K562 (cell line): Measurements from ENCODE around the gene FAM124A. TPM values are rescaled to one million over a fixed set of nuclear protein-coding genes. Genes with fewer than 3 reads are reported as not detected.

Experiments
- ATAC-seq: fragments of 200-7000 bp; cut with Tn5 transposase; 3 replicates; pipeline ENCODE4 v1.9.1; 2020; ENCODE audit warnings: moderate library complexity
- BruUV-seq: library from RNA; stranded (reverse); fragments of 400-500 nt; replicated peaks from 2 replicates; lab custom pipeline; 2021; lab: Mats Ljungman, UMichigan
- CTCF ChIA-PET: fragments of 300-600 bp; formaldehyde crosslinking; extraction: SDS; loops from one replicate; lab custom pipeline; 2021; ENCODE audit warnings: low intra/inter-chr PET ratio; lab: Yijun Ruan, JAX
- POLR2A ChIA-PET: fragments of 300-600, 350-650 bp; sonication (Branson Sonifier 250); formaldehyde crosslinking; extraction: SDS; loops from one replicate; lab custom pipeline; 2021; ENCODE audit warnings: antibody characterized with exemption, inconsistent platforms; lab: Yijun Ruan, JAX
- DNase-seq, 4 experiments: peaks; one replicate each; pipeline versions ENCODE4 v3.0.0 to v3.0.0-alpha.2; 2011 to 2018; ENCODE audit warnings: low spot score in 3 of 4, mixed read lengths in 3 of 4; ENCODE audit errors: extremely low read depth in 1 of 4
- FAIRE-seq: peaks from 2 replicates; lab custom pipeline; 2011; peaks lifted over from hg19 to GRCh38; lab: Jason Lieb, UNC
- H2AFZ ChIP-seq: 2 replicates; pipeline ENCODE4 v1.6.0; 2011; ENCODE audit warnings: low read depth, low read length, control low read depth, inconsistent platforms
- H3K27ac ChIP-seq: fragments of 200-600 bp; 3 replicates; pipeline ENCODE4 v1.8.0; 2011; ENCODE audit warnings: low read depth, mild to moderate bottlenecking, control low read depth, inconsistent platforms, low read length, moderate library complexity, mixed read lengths; ENCODE audit errors: extremely low read depth
- H3K27me3 ChIP-seq, 2 experiments: fragments of 300-600 bp in 1 of 2; 2 replicates in 1 of 2; 3 replicates in 1 of 2; pipeline versions ENCODE4 v1.6.0 to v1.8.0; 2011; ENCODE audit warnings: inconsistent platforms in 2 of 2, low read length in 2 of 2, mild to moderate bottlenecking in 1 of 2, mixed read lengths in 1 of 2, moderate library complexity in 1 of 2; ENCODE audit not compliant: control insufficient read depth in 2 of 2, insufficient read depth in 2 of 2
- H3K36me3 ChIP-seq: fragments of 300-600 bp; 3 replicates; pipeline ENCODE4 v1.8.0; 2011; ENCODE audit warnings: mild to moderate bottlenecking, low read length, inconsistent platforms; ENCODE audit not compliant: control insufficient read depth, insufficient read depth
- H3K4me1 ChIP-seq, 2 experiments: fragments of 200-600 bp in 1 of 2; replicated peaks in 1 of 2; 2 replicates in 1 of 2; 3 replicates in 1 of 2; pipeline versions ENCODE4 v1.5.1 to v1.8.0; 2011; ENCODE audit warnings: inconsistent platforms in 2 of 2, low read length in 2 of 2, mild to moderate bottlenecking in 1 of 2, mixed read lengths in 1 of 2, moderate library complexity in 1 of 2; ENCODE audit not compliant: control insufficient read depth in 2 of 2, insufficient read depth in 2 of 2
- H3K4me2 ChIP-seq: 2 replicates; pipeline ENCODE4 v1.6.1; 2011; ENCODE audit warnings: low read length, control low read depth, inconsistent platforms, mixed read lengths; ENCODE audit not compliant: insufficient read depth
- H3K4me3 ChIP-seq: fragments of 200-600 bp; sonication (generic), shearing (Covaris generic); 2 replicates; pipeline ENCODE4 v1.5.1; 2016; ENCODE audit warnings: control low read depth, inconsistent platforms
- H3K79me2 ChIP-seq: fragments of 200-600 bp; 3 replicates; pipeline ENCODE4 v1.8.0; 2011; ENCODE audit warnings: low read length, inconsistent platforms; ENCODE audit not compliant: control insufficient read depth, insufficient read depth
- H3K9ac ChIP-seq, 2 experiments: 2 replicates each; pipeline versions ENCODE4 v1.6.0 to v1.6.1; 2011; ENCODE audit warnings: low read depth in 2 of 2, low read length in 2 of 2, control low read depth in 1 of 2, inconsistent platforms in 1 of 2, mild to moderate bottlenecking in 1 of 2, mixed read lengths in 1 of 2; ENCODE audit not compliant: insufficient read depth in 1 of 2
- H3K9me1 ChIP-seq: one replicate; pipeline ENCODE4 v1.6.0; 2011; ENCODE audit warnings: inconsistent platforms, mild to moderate bottlenecking, low read length, moderate library complexity; ENCODE audit not compliant: control insufficient read depth, insufficient read depth
- H3K9me3 ChIP-seq: replicated peaks from 2 replicates; pipeline ENCODE4 v1.5.1; 2011; ENCODE audit warnings: low read depth, low read length, inconsistent platforms; ENCODE audit not compliant: control insufficient read depth, insufficient read depth
- H4K20me1 ChIP-seq: replicated peaks from 2 replicates; pipeline ENCODE4 v1.6.1; 2011; ENCODE audit warnings: low read length, inconsistent platforms, mixed read lengths; ENCODE audit not compliant: control insufficient read depth, insufficient read depth
- ATF1 ChIP-seq, 2 experiments: fragments of 450-650 bp in 1 of 2; IDR thresholded peaks; 2 replicates each; pipeline ENCODE4 v1.6.1; 2016; ENCODE audit warnings: missing compliant biosample characterization in 1 of 2, missing genetic modification characterization in 1 of 2
- CBX3 ChIP-seq, 2 experiments: IDR thresholded peaks; 1 replicate in 1 of 2; 2 replicates in 1 of 2; pipeline ENCODE4 v1.6.1; 2012; ENCODE audit warnings: inconsistent platforms in 2 of 2, low read length in 2 of 2, borderline replicate concordance in 1 of 2, control low read depth in 1 of 2
- ETV6 ChIP-seq, 3 experiments: fragments of 150-350 bp in 1 of 3; sonication (generic) in 1 of 3; formaldehyde crosslinking in 1 of 3; IDR thresholded peaks; 2 replicates each; pipeline versions ENCODE4 v1.6.1 to v1.8.0; 2014 to 2022; ENCODE audit warnings: borderline replicate concordance in 2 of 3, low read depth in 2 of 3, antibody characterized with exemption in 1 of 3, low read length in 1 of 3, mild to moderate bottlenecking in 1 of 3, missing genetic modification reagents in 1 of 3
- KDM4B ChIP-seq, 2 experiments: fragments of 450-650 bp in 1 of 2; sonication (generic) in 1 of 2; IDR thresholded peaks; 2 replicates each; pipeline ENCODE4 v1.6.1; 2016 to 2017; ENCODE audit warnings: borderline replicate concordance in 2 of 2, antibody characterized with exemption in 1 of 2, low read depth in 1 of 2, mild to moderate bottlenecking in 1 of 2
- LARP7 ChIP-seq: fragments of 450-650 bp; IDR thresholded peaks from 2 replicates; pipeline ENCODE4 v1.6.1; 2016
- SMC3 ChIP-seq: conservative IDR thresholded peaks from 2 replicates; pipeline ENCODE4 v1.6.1; 2011; ENCODE audit warnings: low read depth, low read length, improper control_type of control experiment; ENCODE audit not compliant: insufficient read depth
- TAF15 ChIP-seq: fragments of 200-400 bp; formaldehyde crosslinking; IDR thresholded peaks from 2 replicates; pipeline ENCODE4 v1.6.1; 2017; ENCODE audit warnings: mild to moderate bottlenecking, low read depth, low read length, moderate library complexity
- ZC3H11A ChIP-seq: IDR thresholded peaks from 2 replicates; pipeline ENCODE4 v1.6.1; 2012; ENCODE audit warnings: low read depth, low read length, improper control_type of control experiment
- WGBS: fragments of 100-300 bp; shearing (Covaris generic); methylation state at CpG from one replicate; pipeline ENCODE4 v1.1.6; 2016; ENCODE audit warnings: low coverage, mixed read lengths; ENCODE audit not compliant: insufficient coverage; ENCODE audit errors: missing lambda C conversion rate; 5-methylcytosine and 5-hydroxymethylcytosine counted together
- in situ Hi-C: fragments of 300-500 bp; cut with MboI; formaldehyde crosslinking; loops from 4 replicates; pipeline ENCODE4 v1.15.0; 2018; ENCODE audit warnings: inconsistent platforms, mixed read lengths
- intact Hi-C: fragments of 100-400 bp; cut with micrococcal nuclease; formaldehyde crosslinking; loops from 2 replicates; pipeline ENCODE4 v1.14.2; 2022
- polyA plus RNA-seq, 8 experiments: library from polyadenylated mRNA; depleted of rRNA in 4 of 8; stranded (reverse) in 5 of 8; unstranded in 3 of 8; fragments of >200 nt; fragmentation: Nextera tagmentation in 2 of 8; fragmentation: Illumina TruSeq in 1 of 8; extraction: Ambion mirVana in 2 of 8; extraction: Trizol in 1 of 8; gene quantifications; 2 replicates each; pipeline versions ENCODE4 v1.2.1 to v1.2.3, GENCODE V29; 2011 to 2014; ENCODE audit warnings: inconsistent platforms in 1 of 8, missing spikeins in 1 of 8
- total RNA-seq, 7 experiments: library from RNA; depleted of rRNA in 6 of 7; stranded (reverse); fragments of >200 nt in 6 of 7; fragmentation: Illumina TruSeq in 2 of 7; extraction: Trizol in 2 of 7; gene quantifications; 2 replicates each; pipeline versions ENCODE4 v1.2.1 to v1.2.3, GENCODE V29; 2011 to 2021; ENCODE audit warnings: low replicate concordance in 1 of 7
- TF ChIP-seq, protein P1 (sequence below), 2 experiments: fragments of 150-350 bp in 1 of 2; IDR thresholded peaks; 2 replicates each; pipeline ENCODE4 v1.6.1; 2012 to 2016; ENCODE audit warnings: low read depth in 2 of 2, low read length in 2 of 2, mild to moderate bottlenecking in 1 of 2, moderate library complexity in 1 of 2

Gene FAM124A
- total and polyA plus RNA-seq, 9 of the 15 experiments (the other 6 are each of a cell fraction or from before 2014, with no cell fraction given), result not detected

DNA sequence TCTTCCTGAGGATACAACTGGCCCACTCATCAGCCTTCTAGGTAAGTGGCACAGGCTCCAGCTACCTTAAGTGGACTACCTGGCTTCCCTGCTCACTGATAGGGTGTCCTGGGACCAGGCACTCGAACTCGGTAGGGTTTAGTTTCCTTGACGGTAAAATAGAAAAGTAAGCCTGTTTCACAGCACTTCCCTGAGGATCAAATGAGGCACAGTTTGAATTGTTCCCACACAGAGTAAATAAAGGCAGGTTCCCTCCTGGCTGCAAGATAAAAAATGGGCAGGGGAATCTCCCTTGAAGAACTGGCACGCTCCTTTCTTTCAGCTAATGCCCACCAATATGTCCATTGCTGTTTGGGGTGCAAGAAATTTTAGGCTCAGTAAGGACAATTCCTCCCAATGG, 1.1 kb upstream of the FAM124A start:
- in situ Hi-C loops (no loop called here), intact Hi-C loops (no loop called here)
- Histone ChIP-seq H4K20me1 (no peaks in the 10 kb centered on the region; the same call in 1 of the 2 replicates), H3K9me3 (no peaks in the 10 kb centered on the region), H3K9me1 (no peaks in the 10 kb centered on the region), H3K4me1 (peaks cover 0 to 11% of the 10 kb centered on the region in 2 experiments; a peak in 2 of 5 replicates), H3K79me2 (no peaks in the 10 kb centered on the region), H3K9ac (no peak overlapping the region), H3K27me3 (peaks cover 8 to 22% of the 10 kb centered on the region in 2 experiments; a peak in 4 of 5 replicates), H3K36me3 (no peaks in the 10 kb centered on the region), H3K27ac (no peak overlapping the region), H3K4me2 (no peak overlapping the region), H2AFZ (no peak overlapping the region), H3K4me3 (no peak overlapping the region)
- no peak for TF ChIP-seq TAF15
- no peak for TF ChIP-seq KDM4B (IDR thresholded peaks at IDR 0.05; ENCODE audit: borderline replicate concordance in 2 of 2, low read depth in 1 of 2)
- no peak for TF ChIP-seq LARP7
- ChIA-PET POLR2A (no interaction called here), CTCF (no interaction called here)
- DNase-seq (no peak), ATAC-seq (no peak), FAIRE-seq (no peak)
- no TSS peak for BruUV-seq
- 4% methylated on average over 3 of the region's 4 CpGs for WGBS

DNA sequence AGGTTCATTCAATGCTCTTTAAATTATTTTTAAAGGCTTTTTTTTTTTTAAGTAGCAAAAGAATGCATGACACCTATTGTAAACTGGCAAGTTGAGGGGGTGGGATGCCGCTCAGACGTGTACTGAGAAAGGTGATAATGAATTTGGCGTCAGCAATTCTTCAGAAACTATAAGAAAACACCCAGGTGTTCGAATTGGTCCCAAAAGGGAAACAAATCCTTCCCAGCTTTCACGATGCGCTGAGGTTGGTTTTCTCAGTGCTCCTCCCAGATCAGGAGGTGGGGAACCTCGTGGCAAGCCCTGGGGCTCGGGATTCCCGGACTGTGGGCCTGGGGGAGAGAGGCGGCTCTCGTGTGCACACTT, 543 bp upstream of the FAM124A start:
- Histone ChIP-seq H3K9me1 (no peaks in the 10 kb centered on the region), H3K36me3 (no peaks in the 10 kb centered on the region), H4K20me1 (no peaks in the 10 kb centered on the region; the same call in 1 of the 2 replicates), H3K27me3 (peaks cover 8 to 22% of the 10 kb centered on the region in 2 experiments; a peak in 4 of 5 replicates), H3K4me2 (peak overlapping the region; percentile 66), H3K4me1 (peaks cover 0 to 11% of the 10 kb centered on the region in 2 experiments; a peak in 2 of 5 replicates), H3K9ac (peak overlapping the region in 1 of 2 experiments; percentile 85; a peak in 2 of 4 replicates), H3K27ac (no peak overlapping the region), H3K9me3 (no peaks in the 10 kb centered on the region), H2AFZ (peak overlapping the region; percentile 82), H3K79me2 (no peaks in the 10 kb centered on the region), H3K4me3 (peak overlapping the region; percentile 33; the same call in 1 of the 2 replicates)
- BruUV-seq, result no TSS peak
- in situ Hi-C loops, result no loop called here
- POLR2A ChIA-PET, result no interaction called here
- ATAC-seq (no peak), FAIRE-seq (no peak), DNase-seq (no peak)
- TF ChIP-seq CBX3 (IDR thresholded peaks at IDR 0.05; ENCODE audit: borderline replicate concordance in 1 of 2, low read length in 2 of 2) (no peak), ATF1 (CRISPR knock-in tag; IDR thresholded peaks at IDR 0.05) (no peak), ATF1 (tag; IDR thresholded peaks at IDR 0.05) (no peak), SMC3 (no peak), ETV6 (IDR thresholded peaks at IDR 0.05; ENCODE audit: borderline replicate concordance in 1 of 2, low read depth in 2 of 2, low read length in 1 of 2) (no peak), ETV6 (CRISPR knock-in tag; IDR thresholded peaks at IDR 0.05; ENCODE audit: borderline replicate concordance) (no peak), ZC3H11A (no peak)
- TF ChIP-seq, protein P1, sequence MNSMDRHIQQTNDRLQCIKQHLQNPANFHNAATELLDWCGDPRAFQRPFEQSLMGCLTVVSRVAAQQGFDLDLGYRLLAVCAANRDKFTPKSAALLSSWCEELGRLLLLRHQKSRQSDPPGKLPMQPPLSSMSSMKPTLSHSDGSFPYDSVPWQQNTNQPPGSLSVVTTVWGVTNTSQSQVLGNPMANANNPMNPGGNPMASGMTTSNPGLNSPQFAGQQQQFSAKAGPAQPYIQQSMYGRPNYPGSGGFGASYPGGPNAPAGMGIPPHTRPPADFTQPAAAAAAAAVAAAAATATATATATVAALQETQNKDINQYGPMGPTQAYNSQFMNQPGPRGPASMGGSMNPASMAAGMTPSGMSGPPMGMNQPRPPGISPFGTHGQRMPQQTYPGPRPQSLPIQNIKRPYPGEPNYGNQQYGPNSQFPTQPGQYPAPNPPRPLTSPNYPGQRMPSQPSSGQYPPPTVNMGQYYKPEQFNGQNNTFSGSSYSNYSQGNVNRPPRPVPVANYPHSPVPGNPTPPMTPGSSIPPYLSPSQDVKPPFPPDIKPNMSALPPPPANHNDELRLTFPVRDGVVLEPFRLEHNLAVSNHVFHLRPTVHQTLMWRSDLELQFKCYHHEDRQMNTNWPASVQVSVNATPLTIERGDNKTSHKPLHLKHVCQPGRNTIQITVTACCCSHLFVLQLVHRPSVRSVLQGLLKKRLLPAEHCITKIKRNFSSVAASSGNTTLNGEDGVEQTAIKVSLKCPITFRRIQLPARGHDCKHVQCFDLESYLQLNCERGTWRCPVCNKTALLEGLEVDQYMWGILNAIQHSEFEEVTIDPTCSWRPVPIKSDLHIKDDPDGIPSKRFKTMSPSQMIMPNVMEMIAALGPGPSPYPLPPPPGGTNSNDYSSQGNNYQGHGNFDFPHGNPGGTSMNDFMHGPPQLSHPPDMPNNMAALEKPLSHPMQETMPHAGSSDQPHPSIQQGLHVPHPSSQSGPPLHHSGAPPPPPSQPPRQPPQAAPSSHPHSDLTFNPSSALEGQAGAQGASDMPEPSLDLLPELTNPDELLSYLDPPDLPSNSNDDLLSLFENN (IDR thresholded peaks at IDR 0.05; ENCODE audit: low read depth in 2 of 2, low read length in 2 of 2), result no peak
- CTCF ChIA-PET, result no interaction called here
- 0% methylated on average over 7 of the region's 11 CpGs for WGBS
- intact Hi-C loops, result no loop called here
